Muscle of back (tissue), 11 donors: Measurements from ENCODE around the gene CARD14. TPM values are rescaled to one million over a fixed set of nuclear protein-coding genes. Genes with fewer than 3 reads are reported as not detected.
A peak's percentile ranks its signal among the peaks of the same experiment; 100 is the strongest.

Experiments
- DNase-seq, 3 donors: peaks; one replicate each; pipeline versions ENCODE4 v3.0.0 to v3.0.0-alpha.2; 2013
- polyA plus RNA-seq, 10 donors: library from polyadenylated mRNA; unstranded; fragments of 120-200 nt; gene quantifications; one replicate each; pipeline ENCODE4 v1.2.1, GENCODE V29; 2013; ENCODE audit not compliant: insufficient read length in 10 of 10

Gene CARD14
- polyA plus RNA-seq, 10 donors, result 0.28 to 0.94 (median 0.71) TPM

GRCh38 chr17:80210348-80211108, 40.7 kb downstream of the CARD14 start:
- no peak for DNase-seq

GRCh38 chr17:80212109-80212508, 42.3 kb downstream of the CARD14 start:
- no peak for DNase-seq

DNA sequence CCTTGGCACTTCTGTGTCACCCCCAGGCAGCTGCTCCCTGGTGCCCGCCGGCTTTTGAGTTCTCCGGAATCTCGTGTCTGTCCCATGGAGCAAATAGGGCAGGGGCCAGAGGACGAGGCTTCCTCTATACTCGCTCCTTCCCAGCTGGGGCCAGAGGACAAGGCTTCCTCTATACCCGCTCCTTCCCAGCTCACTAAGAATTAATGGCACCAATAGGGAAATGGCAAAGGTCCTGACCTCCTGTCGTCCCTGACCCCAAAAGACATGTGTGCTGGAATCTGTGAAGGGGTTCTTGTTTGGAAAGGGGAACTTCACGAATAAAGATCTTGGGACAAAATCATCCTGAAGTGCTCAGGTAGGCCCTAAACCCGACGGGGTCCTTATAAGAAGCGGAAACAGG, 42.7 kb downstream of the CARD14 start:
- no peak for DNase-seq

GRCh38 chr17:80212962-80213642, 43.3 kb downstream of the CARD14 start:
- no peak for DNase-seq

- DNase-seq, result no peak
These were observed 43.8 kb downstream of the CARD14 start for GRCh38 chr17:80213643-80213975.

- no peak for DNase-seq
These were observed 44.4 kb downstream of the CARD14 start for GRCh38 chr17:80214012-80214877.

- no peak for DNase-seq
These were observed 45.0 kb downstream of the CARD14 start for GRCh38 chr17:80214878-80215210.

- no peak for DNase-seq
These were observed 46.9 kb downstream of the CARD14 start for GRCh38 chr17:80216473-80217456.

DNA sequence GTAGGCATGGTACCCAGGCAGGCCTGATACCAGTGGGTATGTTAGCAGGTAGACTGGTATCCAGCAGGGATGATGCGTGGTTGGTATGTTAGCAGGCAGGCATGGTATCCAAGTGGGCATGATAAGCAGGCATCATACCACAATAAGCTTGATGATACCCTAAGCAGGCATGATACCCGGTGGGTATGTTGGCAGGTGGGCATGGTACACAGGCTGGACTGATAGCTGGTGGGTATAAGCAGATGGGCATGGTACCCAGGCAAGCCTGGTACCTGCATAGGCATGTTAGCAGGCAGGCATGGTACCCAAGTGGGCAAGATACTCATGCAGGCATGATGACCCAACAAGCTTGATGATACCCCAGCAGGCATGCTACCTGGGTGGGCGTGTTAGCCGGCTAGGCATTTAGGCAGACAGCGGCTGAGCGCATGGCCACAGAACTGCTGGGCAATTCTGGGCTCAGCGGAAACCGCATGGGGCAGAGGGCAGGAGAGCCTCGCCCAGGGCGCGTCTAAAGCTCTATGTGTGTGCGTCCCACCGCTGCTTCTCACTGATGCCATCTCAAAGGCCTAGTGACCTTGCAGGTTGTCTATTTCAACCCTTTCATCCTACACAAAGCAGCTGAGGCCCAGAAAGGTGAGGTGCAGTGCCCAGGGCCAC, 48.0 kb downstream of the CARD14 start:
- DNase-seq, result no peak

GRCh38 chr17:80218391-80218790, 48.6 kb downstream of the CARD14 start:
- DNase-seq, result no peak

- DNase-seq, result peak; percentile 57 to 73 (median 71)
These were observed 49.4 kb downstream of the CARD14 start for GRCh38 chr17:80219013-80219762.

DNA sequence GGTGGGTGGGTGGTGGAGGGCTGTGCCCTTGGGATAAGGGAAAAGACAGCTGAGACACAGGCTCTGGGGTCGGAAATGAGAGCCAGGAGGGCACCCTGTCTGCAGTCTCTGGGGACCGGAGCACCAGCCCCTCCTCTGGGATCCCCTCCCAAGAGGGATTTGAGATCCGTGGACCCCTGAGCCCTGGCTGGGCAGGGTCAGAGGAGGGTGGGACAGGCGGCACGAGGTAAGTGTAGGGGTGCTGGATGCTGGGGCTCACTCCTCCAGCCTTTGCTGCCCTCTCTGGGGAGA, 49.9 kb downstream of the CARD14 start:
- DNase-seq, result no peak

GRCh38 chr17:80220054-80220735, 50.4 kb downstream of the CARD14 start, which contains the start of the genes SGSH and SLC26A11:
Gene SGSH (minus strand): TSS chr17:80220333. CDS start chr17:80220313, 20 bp downstream.
Gene SLC26A11 (plus strand): TSS chr17:80220427. CDS start chr17:80221561, 1,134 bp downstream.
- DNase-seq, result peak; percentile 37 to 85 (median 69)

- DNase-seq, result peak in 2 of 3 donors; percentile 21 to 52
These were observed 50.9 kb downstream of the CARD14 start for GRCh38 chr17:80220736-80221215.

GRCh38 chr17:80221351-80222105, 51.7 kb downstream of the CARD14 start:
- no peak for DNase-seq

DNA sequence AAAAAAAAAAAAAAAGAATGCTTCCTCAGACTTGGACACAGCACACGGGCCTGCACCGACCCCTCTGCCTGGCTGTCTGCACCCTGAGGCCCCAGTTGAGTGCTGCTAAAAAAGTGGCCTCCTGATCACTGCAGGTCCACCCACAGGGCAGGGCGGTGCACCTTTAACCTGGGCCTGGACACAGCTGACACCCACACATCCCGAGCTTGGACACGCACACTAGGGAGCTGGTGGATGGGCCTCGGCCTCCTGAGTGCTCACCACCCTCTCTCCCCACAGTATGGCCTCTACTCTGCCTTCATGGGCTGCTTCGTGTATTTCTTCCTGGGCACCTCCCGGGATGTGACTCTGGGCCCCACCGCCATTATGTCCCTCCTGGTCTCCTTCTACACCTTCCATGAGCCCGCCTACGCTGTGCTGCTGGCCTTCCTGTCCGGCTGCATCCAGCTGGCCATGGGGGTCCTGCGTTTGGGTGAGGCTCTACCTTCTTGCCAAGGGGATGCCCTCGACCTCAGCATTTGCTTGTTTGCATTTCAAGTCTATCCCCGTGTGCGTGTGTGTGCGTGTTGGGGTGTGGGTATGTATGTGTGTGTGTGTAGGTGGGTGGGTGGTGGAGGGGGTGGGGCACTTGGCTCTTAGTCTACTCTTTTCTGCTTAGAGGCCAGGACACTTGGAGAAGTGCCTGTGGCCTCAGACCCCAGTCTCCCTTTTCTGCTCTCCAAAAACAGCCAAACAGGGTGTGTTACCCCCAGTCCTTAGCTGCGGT, 52.7 kb downstream of the CARD14 start:
- DNase-seq, result no peak

- no peak for DNase-seq
These were observed 53.4 kb downstream of the CARD14 start for GRCh38 chr17:80223142-80223815.
